Pulmonary artery endothelial cell (primary cell): Measurements from ENCODE around the gene IFRD2. TPM values are rescaled to one million over a fixed set of nuclear protein-coding genes. Genes with fewer than 3 reads are reported as not detected.

Source experiments
- total RNA-seq: library from RNA; depleted of rRNA; stranded (reverse); fragments of >200 nt; gene quantifications from 2 replicates; pipeline ENCODE4 v1.2.3, GENCODE V29; 2014

The IFRD2 gene
- total RNA-seq, 1 donor from 2014 or later, result 148 TPM

Other genes with a start within 250 kb of the IFRD2 start
- 116 and 184 TPM in 2 replicates for gene RBM5, start 203.5 kb downstream of the IFRD2 start, total RNA-seq
- 73.6 and 80.9 TPM in 2 replicates for gene SEMA3F, start 137.1 kb downstream of the IFRD2 start, total RNA-seq
- under 0.01 TPM in 1 of 2 replicates, not detected in the other for gene GNAT1, start 100.8 kb downstream of the IFRD2 start, total RNA-seq
- gene SLC38A3, start 87.2 kb downstream of the IFRD2 start, total RNA-seq, result 0.07 TPM in 1 of 2 replicates, not detected in the other
- 597 and 651 TPM in 2 replicates for gene GNAI2, start 56.2 kb downstream of the IFRD2 start, total RNA-seq
- 0.53 and 0.66 TPM in 2 replicates for gene SEMA3B, start 23.3 kb downstream of the IFRD2 start, total RNA-seq
- gene LSMEM2, start 13.3 kb downstream of the IFRD2 start, total RNA-seq, result not detected in 2 replicates
- 9.6 and 10.3 TPM in 2 replicates for gene HYAL3, start 7.0 kb upstream of the IFRD2 start, total RNA-seq
- gene NAA80, start 7.0 kb upstream of the IFRD2 start, total RNA-seq, result 2.6 and 3.6 TPM in 2 replicates
- 6.9 and 7.1 TPM in 2 replicates for gene HYAL1, start 11.1 kb upstream of the IFRD2 start, total RNA-seq
- 535 and 564 TPM in 2 replicates for gene HYAL2, start 30.3 kb upstream of the IFRD2 start, total RNA-seq
- 24.8 and 36.5 TPM in 2 replicates for gene TUSC2, start 35.8 kb upstream of the IFRD2 start, total RNA-seq
- gene RASSF1, start 48.4 kb upstream of the IFRD2 start, total RNA-seq, result 17.0 and 22.5 TPM in 2 replicates
- 0.13 and 0.35 TPM in 2 replicates for gene ZMYND10, start 53.3 kb upstream of the IFRD2 start, total RNA-seq
- gene NPRL2, start 58.3 kb upstream of the IFRD2 start, total RNA-seq, result 19.9 and 20.1 TPM in 2 replicates
- gene CYB561D2, start 58.4 kb upstream of the IFRD2 start, total RNA-seq, result 19.1 and 26.3 TPM in 2 replicates
- gene TMEM115, start 67.1 kb upstream of the IFRD2 start, total RNA-seq, result 36.8 and 38.1 TPM in 2 replicates
- not detected in 2 replicates for gene CACNA2D2, start 211.2 kb upstream of the IFRD2 start, total RNA-seq